Cardiac septum (tissue), 1 donor: ENCODE data around the gene FOXRED2. TPM values are rescaled to one million over a fixed set of nuclear protein-coding genes. Genes with fewer than 3 reads are reported as not detected.
"Not testable (repeated sequence)": the region's sequence is repeated elsewhere in the genome, so short reads cannot be mapped to it uniquely, and the experiment has no call there.

Experiments
- DNase-seq: peaks from one replicate; pipeline ENCODE4 v3.0.0-alpha.2; 2020; ENCODE audit warnings: low spot score
- intact Hi-C: fragments of 100-400 bp; cut with DNase I; formaldehyde crosslinking; loops from one replicate; pipeline ENCODE4 v1.14.0; 2022
- total RNA-seq: library from RNA; stranded (reverse); fragmentation: NEBNext Ultra II Directional; extraction: Animal tissue kit (Norgen Biotek cat#: 25700); gene quantifications from one replicate; pipeline ENCODE4 v1.2.1, GENCODE V29; 2021
- donor health status: DM: no; HTN: no; CAD: no.

Gene FOXRED2
- total RNA-seq, 1 donor from 2014 or later = 3.8 TPM

DNA sequence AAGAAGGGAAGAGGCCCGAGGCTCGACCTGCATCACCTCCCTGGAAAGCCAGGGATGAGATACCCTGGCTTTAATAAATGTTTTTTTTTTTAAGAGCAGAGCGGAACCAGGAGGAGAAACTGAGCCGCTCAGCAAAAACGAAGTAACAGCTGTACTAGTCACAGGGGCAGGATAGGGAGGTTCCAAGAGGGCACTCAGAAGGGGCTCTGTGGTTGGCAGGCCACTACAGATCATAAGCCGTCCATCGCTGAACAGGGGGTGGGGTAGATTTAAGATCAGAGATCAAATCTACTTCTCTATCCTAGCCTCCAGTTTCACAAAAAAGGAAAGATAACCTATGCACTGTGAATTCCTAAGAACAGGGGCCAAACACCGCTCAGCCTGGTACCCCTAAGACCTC is 21.5 kb upstream of the FOXRED2 start:
- DNase-seq = no peak
- intact Hi-C loops = loop anchor here (2.0 kb wide), 1 partner anchor 22 kb away; the partner anchor contains the start of gene FOXRED2

DNA sequence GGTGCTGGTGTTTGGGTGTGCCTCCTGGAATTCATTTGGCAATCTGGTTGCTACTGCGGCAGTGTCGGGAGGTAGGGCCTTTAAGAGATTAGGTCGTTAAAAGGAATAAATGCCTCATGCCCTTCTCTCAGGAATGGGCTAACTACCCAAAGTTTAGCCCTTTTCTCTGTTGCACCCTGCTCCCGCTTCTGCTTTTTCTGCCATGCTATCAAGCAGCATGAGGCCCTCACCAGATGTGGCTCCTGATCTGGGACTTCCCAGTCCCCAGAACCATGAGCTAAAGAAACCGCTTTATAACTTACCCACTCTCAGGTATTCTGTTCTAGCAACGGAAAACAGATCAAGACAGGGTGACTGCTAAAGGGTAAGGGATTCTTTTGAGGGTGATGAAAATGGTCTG is 15.8 kb upstream of the FOXRED2 start:
- intact Hi-C loops = no loop called here
- no peak for DNase-seq

DNA sequence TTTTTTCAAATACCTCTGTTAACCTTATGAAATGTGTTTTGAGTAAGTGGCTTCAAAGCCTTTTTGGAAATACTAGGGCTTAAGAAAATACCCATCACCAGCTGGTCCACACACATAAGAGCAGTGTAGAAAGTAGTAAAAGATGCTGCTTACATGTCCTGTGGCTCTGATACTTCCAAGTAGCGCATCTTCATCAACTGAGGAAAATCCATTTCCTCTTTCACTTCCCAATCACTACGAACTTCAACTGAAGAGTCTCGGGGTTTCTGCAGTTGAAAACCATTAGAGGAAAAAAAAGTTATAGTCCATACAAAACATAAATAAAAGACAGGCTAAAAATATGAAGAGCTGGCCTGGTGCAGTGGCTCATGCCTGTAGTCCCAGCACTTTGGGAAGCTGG is 13.6 kb upstream of the FOXRED2 start:
- intact Hi-C loops = no loop called here

DNA sequence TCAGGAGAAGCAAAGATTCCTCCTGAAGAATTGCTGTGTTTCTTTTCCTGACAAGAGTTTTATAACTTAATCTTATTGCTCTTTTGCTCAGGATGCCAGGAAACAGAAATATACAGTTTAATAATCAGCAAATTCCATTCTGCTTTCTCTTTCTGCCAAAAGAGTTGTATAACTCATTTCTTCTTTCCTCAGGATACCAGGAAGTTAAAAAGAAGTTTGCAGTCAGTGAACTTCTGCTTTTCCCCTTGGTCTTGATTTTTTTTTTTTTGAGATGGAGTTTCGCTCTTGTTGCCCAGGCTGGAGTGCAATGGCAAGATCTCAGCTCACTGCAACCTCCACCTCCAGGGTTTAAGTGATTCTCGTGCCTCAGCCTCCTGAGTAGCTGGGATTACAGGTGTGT is 13.1 kb upstream of the FOXRED2 start:
- intact Hi-C loops = not testable (repeated sequence)

More for the DNA sequence above, 13.6 kb upstream of the FOXRED2 start:
- no peak for DNase-seq

DNA sequence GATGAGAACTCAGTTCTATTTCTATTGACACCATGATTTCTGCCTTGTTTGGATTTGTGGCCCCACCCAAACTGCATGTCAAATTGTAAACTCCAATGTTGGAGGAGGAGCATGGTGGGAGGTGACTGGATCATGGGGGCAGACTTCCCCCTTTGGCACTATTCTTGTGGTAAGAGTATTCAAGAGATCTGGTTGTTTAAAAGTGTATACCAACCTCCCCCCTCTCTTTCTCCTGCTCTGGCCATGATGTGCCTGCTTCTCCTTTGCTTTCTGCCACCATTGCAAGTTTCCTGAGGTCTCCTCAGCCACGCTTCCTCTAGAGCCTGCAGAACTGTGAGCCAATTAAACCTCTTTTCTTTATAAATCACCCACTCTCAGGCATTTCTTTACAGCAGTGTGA is 7.9 kb upstream of the FOXRED2 start:
- no peak for DNase-seq
- intact Hi-C loops = no loop called here

More for the DNA sequence above, 13.1 kb upstream of the FOXRED2 start:
- not testable (repeated sequence) for DNase-seq

DNA sequence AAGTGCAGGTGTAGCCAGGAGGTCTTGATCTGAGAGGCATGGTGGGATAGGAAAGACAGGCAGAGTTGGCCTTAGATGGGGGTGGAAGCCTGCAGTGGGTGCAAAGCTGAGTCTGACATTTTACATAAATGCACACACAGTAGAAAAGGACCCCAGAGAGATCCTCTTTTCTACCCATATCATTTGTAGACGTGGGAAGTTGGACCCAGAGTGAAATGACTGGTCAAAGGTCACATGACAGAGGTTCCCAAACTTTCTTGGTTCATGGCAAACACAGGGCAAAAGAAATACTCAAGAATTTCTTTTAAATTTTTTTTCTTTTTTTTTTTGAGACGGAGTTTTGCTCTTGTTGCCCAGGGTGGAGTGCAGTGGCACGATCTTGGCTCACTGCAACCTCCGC is 6.2 kb upstream of the FOXRED2 start:
- intact Hi-C loops = no loop called here
- DNase-seq = no peak

DNA sequence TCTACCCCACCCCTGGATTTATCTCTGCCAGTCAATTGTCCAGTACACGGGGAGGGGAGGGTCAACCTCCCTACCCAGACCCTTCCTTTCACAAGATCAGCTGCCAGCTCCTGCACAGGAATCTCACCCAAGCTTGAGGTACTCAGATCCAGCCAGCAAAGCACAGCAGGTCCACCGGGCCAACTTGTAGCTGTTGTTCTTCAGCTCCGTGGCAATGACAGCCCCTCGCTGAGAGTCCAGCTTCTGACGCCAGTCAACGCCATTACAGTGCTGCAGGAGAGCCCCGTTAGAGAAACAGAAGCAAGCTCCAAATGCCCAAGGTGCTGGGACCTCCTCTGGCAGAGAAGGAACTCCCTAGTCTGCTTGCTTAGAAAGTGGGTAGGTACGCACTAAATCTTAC is 5.5 kb upstream of the FOXRED2 start:
- no peak for DNase-seq
- intact Hi-C loops = no loop called here

DNA sequence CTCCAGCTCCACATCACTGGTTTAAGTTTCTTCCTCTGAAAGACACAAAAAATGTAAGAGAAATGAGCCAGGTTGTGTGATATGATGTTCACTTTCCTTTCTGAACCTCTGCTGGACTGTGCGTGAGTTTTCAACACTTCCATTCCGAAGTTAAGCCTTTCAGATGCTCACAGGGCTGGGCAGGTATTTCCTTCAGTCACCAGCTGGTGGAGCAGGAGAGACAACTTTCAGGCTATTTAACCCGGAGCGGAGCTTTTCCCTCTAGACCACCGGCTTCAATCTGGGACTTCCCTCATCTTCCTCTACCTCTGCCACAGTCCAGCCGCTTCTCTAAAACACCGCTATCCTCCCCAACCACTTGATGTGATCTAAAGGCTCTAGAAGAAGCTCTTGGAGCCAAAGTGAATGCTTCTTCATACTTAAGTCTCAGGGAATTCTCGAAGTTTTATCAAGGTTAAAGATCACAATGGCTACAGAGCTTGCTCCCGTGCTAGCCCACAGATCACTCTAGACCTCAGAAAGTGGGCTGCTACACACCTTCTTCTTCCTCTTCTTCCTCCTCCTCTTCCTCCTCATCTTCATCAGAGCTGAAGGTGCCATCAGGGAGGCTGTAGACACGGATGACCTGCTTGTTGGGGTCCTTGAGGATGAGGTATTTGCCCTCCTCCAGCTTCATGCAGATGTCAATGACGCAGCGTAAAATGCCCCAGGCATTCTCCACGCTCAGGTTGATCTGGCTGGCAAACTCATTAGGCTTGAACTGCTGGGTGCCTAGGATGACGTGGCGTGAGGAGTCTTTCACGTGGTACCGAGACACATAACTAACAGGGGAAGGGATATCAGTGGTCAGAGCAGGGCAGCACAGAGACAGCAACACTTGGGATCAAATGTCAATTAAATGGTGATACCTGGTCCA is 4.4 kb upstream of the FOXRED2 start:
- DNase-seq = no peak
- intact Hi-C loops = no loop called here

DNA sequence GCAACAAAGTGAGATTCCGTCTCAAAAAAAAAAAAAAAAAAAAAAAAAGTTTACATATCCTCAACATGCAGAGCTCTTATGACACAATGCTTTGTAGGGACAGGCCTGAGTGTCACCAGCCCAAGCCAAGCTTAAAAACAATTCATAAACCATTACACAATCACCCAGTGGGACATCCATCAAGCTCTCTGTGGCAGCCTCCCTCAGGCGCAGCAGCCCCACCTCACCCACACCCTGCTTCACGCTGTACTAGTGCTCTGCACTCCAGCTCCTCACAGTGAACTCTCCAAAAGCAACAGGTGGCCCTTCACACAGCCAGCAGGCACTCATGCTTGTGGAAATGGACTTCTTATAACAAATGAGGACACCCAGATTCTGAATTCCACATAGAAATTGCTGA is 3.5 kb upstream of the FOXRED2 start:
- intact Hi-C loops = no loop called here
- DNase-seq = no peak

DNA sequence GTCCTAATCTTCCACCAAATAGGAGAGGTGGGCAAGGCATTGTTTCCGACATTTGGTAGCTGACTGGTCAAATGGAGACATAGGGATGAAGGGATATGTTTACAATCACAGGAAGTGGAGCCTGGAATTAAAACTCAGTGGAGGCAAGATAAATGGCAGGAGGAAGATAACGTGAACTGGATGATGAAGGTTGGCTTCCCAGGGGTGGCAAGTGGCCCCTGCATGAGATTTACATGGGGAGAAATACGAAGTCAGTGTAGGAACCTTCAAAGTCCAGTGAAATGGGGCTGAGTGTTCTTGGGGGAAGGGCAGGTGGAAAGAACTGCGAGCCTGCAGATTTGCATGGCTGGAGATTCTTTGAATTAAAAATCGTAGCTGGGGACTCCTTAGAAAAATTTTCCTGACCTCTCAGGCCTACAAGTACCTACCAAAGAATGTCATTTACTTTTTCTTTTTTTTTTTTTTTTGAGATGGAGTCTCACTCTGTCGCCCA is 724 bp upstream of the FOXRED2 start:
- DNase-seq = no peak
- intact Hi-C loops = loop anchor here (2.0 kb wide), 1 partner anchor 21 kb away; the partner anchor contains the start of gene EIF3D

DNA sequence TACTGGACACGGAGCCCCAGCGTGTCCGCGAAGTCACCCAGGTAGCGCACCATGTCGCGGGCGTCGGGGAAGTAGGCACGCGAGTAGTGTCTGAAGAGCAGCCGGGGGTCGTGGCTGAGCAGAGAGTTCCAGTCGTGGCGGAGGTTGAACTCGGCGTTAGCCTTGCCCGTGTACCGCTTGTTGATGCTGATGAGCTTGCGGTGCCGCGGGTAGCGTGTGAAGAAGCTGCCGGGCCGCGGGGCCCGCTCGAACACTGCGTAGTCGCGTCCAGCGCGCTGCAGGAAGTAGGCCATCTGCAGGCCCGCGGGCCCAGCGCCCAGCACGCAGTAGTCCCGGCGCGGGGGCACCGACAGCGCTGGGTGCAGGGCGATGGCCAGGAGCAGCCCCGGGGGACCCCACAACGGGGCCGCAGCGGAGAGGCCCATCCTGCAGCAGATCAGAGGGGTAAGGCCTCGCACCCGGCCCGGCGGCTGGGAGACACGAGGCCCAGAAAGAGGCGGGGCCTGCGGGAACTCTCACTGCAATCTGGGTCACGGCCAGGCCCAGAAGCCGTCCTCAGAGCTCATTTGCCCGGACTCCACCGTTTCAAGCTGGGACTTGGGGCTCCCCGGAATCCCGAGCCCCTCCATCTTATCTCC is 723 bp downstream of the FOXRED2 start:
- no peak for DNase-seq
- intact Hi-C loops = loop anchor here (2.0 kb wide), 1 partner anchor 23 kb away; the partner anchor contains the start of gene EIF3D

DNA sequence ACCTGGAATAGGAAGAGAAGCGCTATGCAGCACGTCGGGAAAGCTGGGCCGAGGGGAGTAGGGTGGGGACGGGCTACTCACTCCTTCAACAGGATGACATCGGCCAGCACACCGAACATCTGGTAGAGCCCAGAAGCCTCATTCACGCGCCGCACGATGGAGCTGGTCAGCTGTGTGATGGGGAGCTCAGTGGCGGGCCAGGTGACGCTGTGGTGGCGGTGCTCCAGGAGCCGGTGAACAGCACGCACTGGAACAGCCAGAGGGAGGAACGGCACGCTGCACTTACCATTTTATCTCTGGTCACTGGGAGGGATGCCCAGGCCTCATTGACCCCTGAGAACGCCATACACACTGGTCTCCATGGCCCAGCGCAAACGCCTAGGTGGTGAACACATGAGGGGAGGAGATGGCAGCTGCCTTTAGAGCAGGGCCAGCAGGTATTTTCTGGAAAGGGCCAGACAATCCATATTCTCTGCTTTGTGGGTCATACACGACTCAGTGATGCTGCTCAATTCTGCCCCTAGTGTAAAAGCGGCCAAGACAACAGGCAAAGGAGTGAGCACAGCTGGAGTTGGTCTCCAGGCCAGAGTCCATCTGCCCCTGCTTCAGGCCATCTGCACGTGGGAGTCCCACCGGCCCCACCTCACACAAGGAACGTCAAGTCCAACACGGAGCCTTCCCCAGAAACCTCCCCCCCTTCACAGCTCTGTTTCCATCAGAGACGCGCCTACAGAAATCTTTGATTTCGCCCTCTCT is 8.8 kb downstream of the FOXRED2 start:
- no peak for DNase-seq
- intact Hi-C loops = no loop called here

DNA sequence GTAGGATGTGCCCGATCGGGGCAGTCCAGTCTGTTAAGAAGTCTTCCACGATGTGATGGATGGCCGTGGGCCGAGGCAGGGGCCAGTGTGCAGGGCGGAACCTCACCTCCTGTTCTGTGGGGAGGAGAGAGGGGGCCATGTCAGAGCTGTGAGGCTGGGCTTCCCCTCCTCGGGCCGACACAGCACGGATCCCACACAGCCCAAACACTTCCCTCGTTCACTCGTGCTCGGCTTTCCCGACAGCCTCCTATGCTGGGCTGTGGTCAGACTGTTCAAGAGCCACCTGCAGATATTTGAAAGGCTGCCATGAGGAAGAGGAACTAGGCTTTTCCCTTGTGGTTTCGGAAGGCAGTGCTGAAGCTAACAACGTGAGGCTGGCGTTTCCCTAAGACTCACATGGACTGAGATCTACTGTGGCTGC is 13.1 kb downstream of the FOXRED2 start:
- intact Hi-C loops = no loop called here
- DNase-seq = peak; percentile 78

DNA sequence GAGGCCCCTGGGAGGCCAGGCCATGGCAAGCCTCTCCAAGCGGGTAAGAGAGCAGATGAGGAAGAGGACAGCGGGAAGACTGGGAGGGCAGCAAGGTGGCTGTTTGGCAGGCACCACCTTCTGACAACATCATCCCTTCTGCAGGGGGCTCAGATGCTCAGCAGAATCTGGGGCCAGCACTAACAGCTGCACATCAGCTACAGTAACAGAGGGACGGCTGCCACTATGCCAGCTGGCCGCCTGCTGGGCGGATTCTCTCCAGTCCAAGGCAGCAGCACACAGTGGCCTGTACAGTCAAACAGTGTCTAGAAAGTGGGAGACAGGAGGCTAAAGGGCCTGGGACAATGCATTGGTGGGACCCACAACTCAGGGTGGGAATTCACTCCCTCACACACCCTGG is 14.7 kb downstream of the FOXRED2 start:
- intact Hi-C loops = no loop called here
- no peak for DNase-seq

DNA sequence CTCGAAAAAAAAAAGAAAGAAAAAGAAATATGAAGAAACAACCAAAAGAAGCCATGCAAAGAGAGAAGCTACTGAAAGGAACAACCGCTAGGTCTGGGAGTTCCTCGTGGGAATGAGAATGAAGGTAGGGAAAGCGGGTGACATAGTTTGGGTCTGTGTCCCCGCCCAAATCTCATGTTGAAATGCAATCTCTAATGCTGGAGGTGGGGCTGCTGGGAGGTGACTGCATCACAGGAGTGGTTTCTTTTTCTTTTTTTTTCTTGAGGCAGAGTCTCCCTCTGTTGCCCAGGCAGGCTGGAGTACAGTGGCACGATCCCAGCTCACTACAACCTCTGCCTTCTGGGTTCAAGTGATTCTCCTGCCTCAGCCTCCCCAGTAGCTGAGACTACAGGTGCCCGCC is 15.7 kb downstream of the FOXRED2 start:
- DNase-seq = no peak
- intact Hi-C loops = no loop called here

DNA sequence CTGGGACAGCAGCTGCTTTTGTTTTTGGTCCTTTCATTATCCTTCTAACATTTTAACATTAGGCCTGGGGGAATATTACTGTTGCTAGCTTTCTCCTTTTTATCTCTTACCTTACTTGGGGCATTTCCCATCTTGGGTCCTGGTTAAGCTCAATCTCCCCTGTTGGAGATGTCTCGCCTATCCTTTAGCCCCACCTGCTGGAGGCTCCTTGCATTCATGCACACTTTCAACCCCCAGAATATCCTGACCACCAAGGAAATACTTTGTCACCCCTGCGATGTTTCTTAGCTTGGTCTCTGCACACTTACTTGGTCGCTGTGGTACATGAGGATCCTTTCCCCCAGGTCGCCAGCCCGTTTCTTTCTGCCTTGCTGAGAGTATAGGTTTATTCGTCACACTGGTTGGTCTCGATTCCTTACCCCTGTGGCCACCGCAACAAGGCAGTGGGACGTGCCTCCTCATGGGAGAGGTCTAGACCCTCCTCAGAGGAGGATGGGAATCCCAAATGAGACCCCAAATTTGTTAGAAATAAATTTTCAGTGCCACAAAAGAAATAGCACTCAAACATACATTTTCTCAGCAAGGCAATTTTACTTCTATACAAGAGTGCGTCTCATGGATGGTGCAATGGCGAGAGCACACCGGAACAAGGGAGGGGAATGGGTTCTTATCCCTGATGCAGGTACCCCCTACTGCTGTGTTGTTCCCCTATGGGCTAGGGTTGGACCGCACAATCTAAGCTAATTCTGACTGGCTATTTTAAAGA is 20.0 kb downstream of the FOXRED2 start:
- intact Hi-C loops = loop anchor here (5.0 to 10.0 kb wide), 2 partner anchors 295 to 342 kb away; no protein-coding TSS in a partner anchor
- no peak for DNase-seq

DNA sequence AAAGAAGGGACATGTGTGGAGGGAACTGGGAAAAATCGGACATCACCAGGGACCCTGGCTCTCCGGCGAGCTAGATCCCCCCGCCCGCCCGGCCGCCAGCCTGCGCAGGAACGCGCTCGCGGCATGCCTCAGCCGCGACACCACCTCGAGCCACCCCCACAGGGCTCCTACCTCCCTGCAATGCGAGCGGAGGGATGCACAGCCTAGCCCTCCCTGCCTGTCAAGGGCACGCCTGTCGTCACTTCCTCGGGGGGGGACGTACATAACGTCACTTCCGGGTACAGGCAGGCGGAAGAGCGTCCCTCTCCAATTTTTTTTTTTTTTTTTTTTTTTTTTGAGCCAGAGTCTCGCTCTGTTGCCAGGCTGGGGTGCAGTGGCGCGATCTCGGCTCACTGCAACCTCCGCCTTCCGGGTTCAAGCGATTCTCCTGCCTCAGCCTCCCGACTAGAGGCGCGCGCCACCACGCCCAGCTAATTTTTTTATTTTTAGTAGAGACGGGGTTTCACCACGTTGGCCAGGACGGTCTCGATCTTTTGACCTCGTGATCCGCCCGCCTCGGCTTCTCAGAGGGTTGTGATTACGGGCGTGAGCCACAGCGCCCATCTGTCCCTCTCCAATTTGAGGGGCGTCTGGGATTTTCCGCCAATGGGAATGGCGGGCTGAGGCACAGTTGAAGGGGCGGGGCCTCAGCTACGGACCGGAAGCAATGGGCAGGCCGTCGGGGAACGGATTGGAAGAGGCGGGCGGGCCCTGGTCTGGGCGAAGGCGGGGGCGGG is 25.3 kb downstream of the FOXRED2 start, which contains the start of gene TXN2:
Gene TXN2 (minus strand): TSS at position 248 of the 776 bp plus-strand sequence. CDS start 803 bp downstream, outside the sequence.
- DNase-seq = peak; percentile 97
- intact Hi-C loops = loop anchor here (10.0 kb wide), 1 partner anchor 337 kb away; no protein-coding TSS in a partner anchor

DNA sequence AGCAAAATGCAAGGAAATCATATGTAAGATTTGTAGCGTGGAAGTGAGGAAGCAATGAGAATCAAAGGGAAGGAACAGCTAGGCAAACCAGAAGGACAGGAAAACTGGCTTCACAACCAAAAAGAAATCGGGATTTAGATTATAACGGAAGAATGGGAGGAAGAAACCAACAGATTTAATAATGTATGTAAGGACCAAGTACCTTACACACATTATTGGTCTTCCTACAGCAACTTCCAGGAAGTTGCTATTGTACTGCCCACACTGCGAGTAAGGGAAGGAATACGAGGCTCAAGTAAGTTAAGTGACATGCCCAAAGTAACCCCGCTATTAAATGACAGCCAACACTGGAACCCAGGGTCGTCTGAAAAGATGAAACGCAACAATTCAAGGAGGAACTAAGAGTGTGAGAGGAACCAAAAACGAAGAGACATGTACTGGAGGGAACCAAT is 25.9 kb downstream of the FOXRED2 start:
- intact Hi-C loops = loop anchor here (10.0 kb wide), 1 partner anchor 336 kb away; no protein-coding TSS in a partner anchor

More for the DNA sequence above, 25.9 kb downstream of the FOXRED2 start:
- DNase-seq = no peak
